Measurements from ENCODE around the gene TMEM63A. TPM values are rescaled to one million over a fixed set of nuclear protein-coding genes. Genes with fewer than 3 reads are reported as not detected.

TMEM63A gene
- polyA plus RNA-seq, 1 donor from 2014 or later: not detected

GRCh38 chr1:225917536-225917935 is 35.4 kb upstream of the TMEM63A start:
- Histone ChIP-seq H3K36me3 (ENCODE audit: insufficient read depth, low read length) (no peaks in the 10 kb centered on the region), H3K9me2 (ENCODE audit: insufficient read depth, low read length) (no peaks in the 10 kb centered on the region), H2AFZ (ENCODE audit: low read depth, low read length) (no peak overlapping the region), H3K9ac (ENCODE audit: low read length) (no peak overlapping the region), H4K20me1 (ENCODE audit: insufficient read depth) (no peaks in the 10 kb centered on the region), H3K9me3 (ENCODE audit: low read length) (no peaks in the 10 kb centered on the region), H3F3A (ENCODE audit: insufficient read depth, low read length, poor library complexity, severe bottlenecking) (no peaks in the 10 kb centered on the region), H3K4me2 (ENCODE audit: low read length) (no peak overlapping the region), H3K79me2 (replicated peaks; ENCODE audit: insufficient read depth, low read length) (peaks cover 3% of the 10 kb centered on the region), H3K27ac (ENCODE audit: low read length) (no peak overlapping the region), H3K27me3 (ENCODE audit: insufficient read depth, low read depth, low read length) (no peaks in the 10 kb centered on the region), H3K4me3 (ENCODE audit: low read length) (no peak overlapping the region)
- TF ChIP-seq REST (IDR thresholded peaks at IDR 0.05; ENCODE audit: borderline replicate concordance) (no peak), SMC3 (conservative IDR thresholded peaks at IDR 0.05; ENCODE audit: poor library complexity) (no peak), RAD21 (conservative IDR thresholded peaks at IDR 0.05) (no peak), MXI1 (conservative IDR thresholded peaks at IDR 0.05; ENCODE audit: poor library complexity, severe bottlenecking) (no peak), TAF1 (IDR thresholded peaks at IDR 0.05; ENCODE audit: low read depth) (no peak), EP300 (conservative IDR thresholded peaks at IDR 0.05; ENCODE audit: poor library complexity, severe bottlenecking) (no peak), POLR2AphosphoS5 (IDR thresholded peaks at IDR 0.05) (no peak), EZH2 (IDR thresholded peaks at IDR 0.05; ENCODE audit: borderline replicate concordance, insufficient read depth, low read length, poor library complexity, severe bottlenecking) (no peak), CTCF (IDR thresholded peaks at IDR 0.05; ENCODE audit: poor library complexity, severe bottlenecking) (no peak)

- H3K4me2 ChIP-seq (ENCODE audit: low read length): no peak overlapping the region
- no peaks in the 10 kb centered on the region for H3K27me3 ChIP-seq (ENCODE audit: insufficient read depth, low read depth, low read length)
- no peak for TF ChIP-seq RAD21 (conservative IDR thresholded peaks at IDR 0.05)
- no peak for TF ChIP-seq REST (IDR thresholded peaks at IDR 0.05; ENCODE audit: borderline replicate concordance)
- TF ChIP-seq EP300 (conservative IDR thresholded peaks at IDR 0.05; ENCODE audit: poor library complexity, severe bottlenecking): no peak
- no peak for TF ChIP-seq POLR2AphosphoS5 (IDR thresholded peaks at IDR 0.05)
- no peak overlapping the region for H3K27ac ChIP-seq (ENCODE audit: low read length)
- no peaks in the 10 kb centered on the region for H4K20me1 ChIP-seq (ENCODE audit: insufficient read depth)
- no peaks in the 10 kb centered on the region for H3K9me3 ChIP-seq (ENCODE audit: low read length)
- no peaks in the 10 kb centered on the region for H3K9me2 ChIP-seq (ENCODE audit: insufficient read depth, low read length)
- H3K79me2 ChIP-seq (replicated peaks; ENCODE audit: insufficient read depth, low read length): no peaks in the 10 kb centered on the region
- H3F3A ChIP-seq (ENCODE audit: insufficient read depth, low read length, poor library complexity, severe bottlenecking): no peaks in the 10 kb centered on the region
- H3K36me3 ChIP-seq (ENCODE audit: insufficient read depth, low read length): no peaks in the 10 kb centered on the region
- H3K4me3 ChIP-seq (ENCODE audit: low read length): no peak overlapping the region
- H2AFZ ChIP-seq (ENCODE audit: low read depth, low read length): no peak overlapping the region
- H3K9ac ChIP-seq (ENCODE audit: low read length): no peak overlapping the region
Measured at GRCh38 chr1:225917101-225917500, 34.9 kb upstream of the TMEM63A start.
